Stimulated activated CD4-positive, alpha-beta T cell treated with anti-CD3 and anti-CD28 coated beads, Interleukin-12 subunit alpha, Interleukin-12 subunit beta, amount 100 ng/mL, for 48 hours (primary cell): ENCODE data around the gene CREG2.

Experiments used
- DNase-seq, 3 donors: peaks; one replicate each; pipeline ENCODE4 v3.0.0-alpha.2; 2020; ENCODE audit warnings: low read depth in 2 of 3, low spot score in 1 of 3

CREG2 gene

GRCh38 chr2:101410114-101410513 is 22.8 kb upstream of the CREG2 start:
- DNase-seq, result no peak

- DNase-seq, result no peak
Measured at GRCh38 chr2:101409699-101410098, 22.4 kb upstream of the CREG2 start.

- DNase-seq, result no peak
Measured at GRCh38 chr2:101408925-101409324, 21.6 kb upstream of the CREG2 start.

- DNase-seq, result no peak
Measured at GRCh38 chr2:101405351-101405899, 18.1 kb upstream of the CREG2 start.

- DNase-seq, result no peak
Measured at GRCh38 chr2:101403745-101404144, 16.4 kb upstream of the CREG2 start.

- no peak for DNase-seq
Measured at GRCh38 chr2:101402630-101403029, 15.3 kb upstream of the CREG2 start.

- DNase-seq, result no peak
Measured at GRCh38 chr2:101401906-101402305, 14.6 kb upstream of the CREG2 start.

GRCh38 chr2:101401326-101401665 is 14.0 kb upstream of the CREG2 start:
- no peak for DNase-seq

- no peak for DNase-seq
Measured at GRCh38 chr2:101400506-101401325, 13.4 kb upstream of the CREG2 start.

- no peak for DNase-seq
Measured at GRCh38 chr2:101400048-101400447, 12.7 kb upstream of the CREG2 start.

GRCh38 chr2:101399021-101399799 is 11.9 kb upstream of the CREG2 start:
- DNase-seq, result no peak

- DNase-seq, result no peak
Measured at GRCh38 chr2:101398116-101398821, 11.0 kb upstream of the CREG2 start.

GRCh38 chr2:101396316-101396717 is 9.0 kb upstream of the CREG2 start:
- no peak for DNase-seq

- DNase-seq, result no peak
Measured at GRCh38 chr2:101395545-101396315, 8.4 kb upstream of the CREG2 start.

- DNase-seq, result no peak
Measured at GRCh38 chr2:101388232-101388631, 929 bp upstream of the CREG2 start.

GRCh38 chr2:101386599-101387150 is 628 bp downstream of the CREG2 start:
- DNase-seq, result no peak

GRCh38 chr2:101383016-101383541 is 4.2 kb downstream of the CREG2 start:
- no peak for DNase-seq

- DNase-seq, result no peak
Measured at GRCh38 chr2:101382442-101382841, 4.9 kb downstream of the CREG2 start.

GRCh38 chr2:101380376-101380775 is 6.9 kb downstream of the CREG2 start:
- no peak for DNase-seq

- no peak for DNase-seq
Measured at GRCh38 chr2:101379091-101379490, 8.2 kb downstream of the CREG2 start.
